H1 (cell line): ENCODE results near the gene SLC23A3. TPM values are rescaled to one million over a fixed set of nuclear protein-coding genes. Genes with fewer than 3 reads are reported as not detected.
A peak's percentile ranks its signal among the peaks of the same experiment; 100 is the strongest.

Experiments used
- ASH2L ChIP-seq: fragments of 200-600, 300-600 bp; sonication (generic); IDR thresholded peaks from one replicate; pipeline ENCODE4 v1.7.1; 2017; ENCODE audit warnings: low read length
- ATF2 ChIP-seq: IDR thresholded peaks from 2 replicates; pipeline ENCODE4 v1.6.1; 2012; ENCODE audit warnings: low read length, inconsistent platforms
- ATF3 ChIP-seq: IDR thresholded peaks from 2 replicates; pipeline ENCODE4 v1.6.1; 2011; ENCODE audit warnings: low read depth, mild to moderate bottlenecking, low read length; ENCODE audit not compliant: insufficient read depth
- BACH1 ChIP-seq: IDR thresholded peaks from 2 replicates; pipeline ENCODE4 v1.6.1; 2012; ENCODE audit warnings: low read length, improper control_type of control experiment
- CHD2 ChIP-seq: IDR thresholded peaks from 2 replicates; pipeline ENCODE4 v1.6.1; 2012; ENCODE audit warnings: low read length, improper control_type of control experiment
- CTCF ChIP-seq, 3 experiments: IDR thresholded peaks; 1 replicate in 2 of 3; 2 replicates in 1 of 3; pipeline versions ENCODE4 v1.5.1 to v1.6.1; 2011; ENCODE audit warnings: low read length in 3 of 3, mild to moderate bottlenecking in 3 of 3, inconsistent platforms in 2 of 3, low read depth in 1 of 3, moderate library complexity in 1 of 3; ENCODE audit not compliant: insufficient read depth in 1 of 3; ENCODE audit errors: control extremely low read depth in 1 of 3
- E2F6 ChIP-seq: IDR thresholded peaks from 2 replicates; pipeline ENCODE4 v1.6.1; 2012; ENCODE audit warnings: inconsistent platforms
- EGR1 ChIP-seq: IDR thresholded peaks from 2 replicates; pipeline ENCODE4 v1.6.1; 2011; ENCODE audit warnings: low read depth, low read length, borderline replicate concordance
- GABPA ChIP-seq: IDR thresholded peaks from 2 replicates; pipeline ENCODE4 v1.6.1; 2011; ENCODE audit warnings: mild to moderate bottlenecking, low read length, moderate library complexity, borderline replicate concordance; ENCODE audit not compliant: insufficient read depth
- JUND ChIP-seq: IDR thresholded peaks from 2 replicates; pipeline ENCODE4 v1.6.1; 2011; ENCODE audit warnings: mild to moderate bottlenecking, improper control_type of control experiment, low read length
- POLR2A ChIP-seq, 2 experiments: IDR thresholded peaks; 1 replicate in 1 of 2; 2 replicates in 1 of 2; pipeline ENCODE4 v1.6.1; 2011; ENCODE audit warnings: low read depth in 2 of 2, low read length in 2 of 2, mild to moderate bottlenecking in 2 of 2; ENCODE audit errors: control extremely low read depth in 1 of 2
- RBBP5 ChIP-seq: IDR thresholded peaks from 2 replicates; pipeline ENCODE4 v1.7.1; 2012; ENCODE audit warnings: low read depth, mild to moderate bottlenecking, inconsistent platforms, low read length, moderate library complexity, borderline replicate concordance
- RFX5 ChIP-seq: IDR thresholded peaks from 2 replicates; pipeline ENCODE4 v1.6.1; 2011; ENCODE audit warnings: low read depth, low read length, improper control_type of control experiment, borderline replicate concordance
- SIX5 ChIP-seq: IDR thresholded peaks from 2 replicates; pipeline ENCODE4 v1.6.1; 2011; ENCODE audit warnings: mild to moderate bottlenecking, low read depth, low read length
- SP1 ChIP-seq: IDR thresholded peaks from 2 replicates; pipeline ENCODE4 v1.6.1; 2011; ENCODE audit warnings: low read depth, low read length
- TAF1 ChIP-seq: IDR thresholded peaks from 2 replicates; pipeline ENCODE4 v1.6.1; 2011; ENCODE audit warnings: mild to moderate bottlenecking, low read depth, low read length
- TEAD4 ChIP-seq: IDR thresholded peaks from 2 replicates; pipeline ENCODE4 v1.6.1; 2012; ENCODE audit warnings: low read depth, low read length, inconsistent platforms, mixed read lengths
- USF2 ChIP-seq: IDR thresholded peaks from 2 replicates; pipeline ENCODE4 v1.6.1; 2011; ENCODE audit warnings: low read length, improper control_type of control experiment
- polyA plus RNA-seq, 7 experiments: library from polyadenylated mRNA; depleted of rRNA in 3 of 7; stranded (reverse) in 5 of 7; unstranded in 2 of 7; fragments of >200 nt in 5 of 7; fragments of 200-250 nt in 2 of 7; gene quantifications; 1 replicate in 5 of 7; 2 replicates in 1 of 7; 4 replicates in 1 of 7; pipeline versions ENCODE4 v1.2.1 to v1.2.3, GENCODE V29; 2011 to 2013; ENCODE audit warnings: missing spikeins in 2 of 7, mixed read lengths in 2 of 7
- total RNA-seq: library from RNA; stranded (reverse); fragmentation: NEBNext Ultra II Directional; extraction: Animal tissue kit (Norgen Biotek cat#: 25700); gene quantifications from 2 replicates; pipeline ENCODE4 v1.2.1, GENCODE V29; 2021

Gene SLC23A3
- total and polyA plus RNA-seq, 2 of the 8 experiments (the other 6 are each of a cell fraction or from before 2014, with no cell fraction given) = 0.35 to 0.84 TPM

- peak; percentile 44 to 61 (median 53) for TF ChIP-seq CTCF (IDR thresholded peaks at IDR 0.05; ENCODE audit: control extremely low read depth in 1 of 3, insufficient read depth in 1 of 3, low read depth in 1 of 3, low read length in 3 of 3)
- TF ChIP-seq JUND = 0 out of 2 replicates have a peak, but pooled peaks have one; percentile 11
- TF ChIP-seq TAF1 = peak; percentile 66; the same call in 1 of the 2 replicates
- TF ChIP-seq ATF3 = peak; percentile 99
- no peak for TF ChIP-seq SIX5
- peak; percentile 99 for TF ChIP-seq USF2
- TF ChIP-seq POLR2A (IDR thresholded peaks at IDR 0.05; ENCODE audit: control extremely low read depth in 1 of 2, low read depth in 2 of 2, low read length in 2 of 2) = peak in 1 of 2 experiments; percentile 31; a peak in 1 of 3 replicates
- no peak for TF ChIP-seq RFX5
- no peak for TF ChIP-seq ATF2
- no peak for TF ChIP-seq RBBP5
- no peak for TF ChIP-seq TEAD4
- TF ChIP-seq ASH2L = no peak
- TF ChIP-seq GABPA = no peak
- no peak for TF ChIP-seq BACH1
- TF ChIP-seq SP1 = no peak
- no peak for TF ChIP-seq EGR1
- no peak for TF ChIP-seq E2F6
- no peak for TF ChIP-seq CHD2
Measured at GRCh38 chr2:219177552-219178376, 7.9 kb upstream of the SLC23A3 start, which contains the start of gene RETREG2 (continued).
